NCI-H526 treated with DMSO at 0.1 percent for 48 hours (cell line): ENCODE results near the gene MYL3.

Source experiments
- DNase-seq: peaks from one replicate; lab custom pipeline; 2025; lab: John Stamatoyannopoulos, UW

MYL3 gene

DNA sequence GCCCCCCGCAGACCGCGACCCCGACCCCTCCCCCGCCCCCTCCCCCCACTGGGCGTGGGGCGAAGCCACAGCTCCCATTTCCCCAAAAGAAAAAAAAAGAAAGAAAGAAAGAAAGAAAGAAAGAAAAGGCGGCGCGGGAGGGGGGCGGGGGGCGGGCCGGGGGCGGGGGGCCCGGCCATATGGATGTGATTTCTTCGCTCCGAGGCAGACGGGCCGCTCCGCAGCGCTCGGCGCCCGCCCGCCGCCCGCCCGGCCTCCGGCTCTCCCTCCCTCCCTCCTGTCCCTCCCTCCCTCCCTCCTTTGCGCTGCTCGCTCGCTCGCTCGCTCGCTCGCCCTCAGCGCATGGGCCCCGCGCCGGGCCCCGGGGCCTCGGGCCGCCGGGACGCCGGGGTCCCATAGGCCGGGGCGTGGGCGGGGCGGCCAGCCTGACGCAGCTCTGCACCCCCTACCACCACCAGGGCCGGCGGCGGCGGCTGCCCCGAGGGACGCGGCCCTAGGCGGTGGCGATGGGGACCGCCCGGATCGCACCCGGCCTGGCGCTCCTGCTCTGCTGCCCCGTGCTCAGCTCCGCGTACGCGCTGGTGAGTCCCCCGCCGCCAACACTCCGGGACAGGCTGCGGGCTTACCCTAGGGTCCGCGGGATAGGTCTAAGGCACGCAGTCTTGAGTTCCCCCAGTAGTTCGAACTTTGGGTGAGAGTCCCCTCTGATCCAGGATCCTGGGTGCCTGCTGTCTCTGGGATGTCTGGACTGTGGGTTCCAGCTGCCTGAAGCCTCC is 20.0 kb upstream of the MYL3 start:
- no peak for DNase-seq

DNA sequence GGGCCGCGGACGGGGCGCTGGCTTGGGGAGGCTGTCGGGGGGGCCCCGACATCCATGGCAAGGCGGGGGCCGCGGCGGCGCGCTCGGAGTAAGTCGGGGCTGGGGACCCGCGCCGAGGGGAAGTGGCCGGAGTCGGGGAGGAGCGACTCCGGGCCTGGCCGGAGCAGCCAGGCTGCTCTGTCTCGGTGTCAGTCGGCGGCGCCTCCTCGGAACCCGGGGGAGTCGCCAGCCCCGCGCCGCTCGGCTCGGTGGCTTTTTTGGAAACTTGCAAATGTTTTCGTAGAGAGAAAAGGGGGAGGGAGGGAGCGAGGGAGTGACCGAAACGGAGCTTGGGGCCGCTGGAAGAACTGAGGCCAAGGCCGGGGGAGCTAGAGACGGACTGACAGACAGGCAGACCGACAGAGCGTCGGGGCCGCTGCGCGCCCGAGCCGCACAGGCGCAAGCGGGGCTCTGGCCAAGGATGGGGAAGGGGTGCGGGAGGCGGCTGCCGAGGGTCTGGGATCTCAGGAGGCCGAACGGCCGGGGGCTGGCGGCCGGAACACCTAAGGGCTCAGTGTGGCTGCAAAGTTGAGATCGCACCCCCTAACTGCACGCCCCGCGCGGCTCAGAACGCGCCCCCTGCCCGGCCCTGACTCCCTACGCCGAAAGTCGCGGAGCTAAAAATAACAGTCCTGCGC is 19.3 kb upstream of the MYL3 start:
- DNase-seq = no peak

DNA sequence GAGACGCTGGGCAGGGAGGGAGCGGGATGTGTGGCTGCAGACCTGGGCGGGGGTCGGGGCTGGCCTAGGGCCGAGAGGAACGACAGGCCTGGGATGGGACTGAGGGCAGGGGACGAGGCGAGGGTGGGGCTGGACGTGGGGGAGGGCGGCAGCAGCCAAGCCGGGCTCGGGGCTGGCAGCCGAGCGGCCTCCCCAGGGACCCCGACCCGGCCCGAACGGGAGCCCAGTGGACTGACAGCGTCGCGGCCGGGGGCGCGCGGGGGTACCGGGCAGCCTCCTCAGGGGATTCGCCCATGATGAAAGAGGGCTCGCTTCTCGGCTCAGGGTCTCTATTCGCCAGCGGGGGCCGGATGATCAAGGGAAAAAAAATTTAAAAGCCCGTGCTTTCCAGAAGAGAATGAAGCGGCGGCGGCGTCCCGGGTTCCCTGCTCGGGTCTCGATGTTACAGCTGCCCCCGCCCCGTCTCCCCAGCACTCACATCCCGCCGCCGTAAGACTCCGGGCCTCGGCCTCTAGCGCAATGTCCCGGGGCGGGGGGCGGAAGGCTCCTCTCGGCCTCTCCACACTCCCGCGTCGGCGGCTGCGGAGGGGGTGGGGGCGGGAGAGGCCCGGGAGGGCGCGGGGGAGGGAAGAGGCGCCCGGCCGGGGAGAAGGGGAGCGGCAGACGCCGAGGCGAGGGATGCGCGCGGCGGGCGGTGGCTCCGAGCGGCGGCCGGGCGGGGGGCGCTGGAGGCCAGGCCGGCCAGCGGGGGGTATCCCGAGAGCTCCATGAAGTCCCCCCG is 18.5 kb upstream of the MYL3 start:
- DNase-seq = no peak

DNA sequence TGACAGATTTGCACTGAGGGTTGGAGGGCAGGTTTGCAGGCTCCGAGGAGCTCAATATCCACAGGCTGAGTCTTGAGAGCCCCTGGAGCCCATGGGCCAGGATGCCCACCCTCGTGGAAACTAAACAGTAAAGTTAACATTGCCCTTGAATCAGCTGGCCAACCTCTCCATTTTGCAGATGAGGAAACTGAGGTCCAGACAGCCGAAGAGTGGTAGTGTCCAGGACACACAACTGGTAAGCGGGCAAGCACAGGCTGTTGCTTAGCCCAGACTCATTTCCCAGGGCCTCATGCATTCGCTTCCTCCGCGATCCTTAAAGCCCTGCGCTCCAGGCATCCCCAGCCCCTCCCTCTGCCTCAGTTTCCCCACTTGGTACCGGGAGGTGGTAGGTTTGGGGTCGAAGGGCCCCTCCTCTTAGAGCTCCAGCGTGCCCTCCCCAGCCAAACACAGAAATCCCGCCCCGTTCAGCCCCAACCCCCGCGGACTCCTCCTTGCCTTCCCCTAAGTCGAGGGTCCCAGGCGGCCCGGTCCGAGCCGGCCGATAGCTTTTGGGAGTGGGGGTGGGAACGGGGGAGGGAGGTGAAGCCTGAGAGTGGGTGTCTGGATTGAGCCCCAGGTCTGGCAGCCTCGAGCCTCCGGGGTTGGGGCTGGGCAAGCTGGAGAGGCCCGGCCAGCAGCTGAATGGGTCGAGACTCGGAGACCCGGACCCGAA is 17.8 kb upstream of the MYL3 start:
- DNase-seq = no peak

DNA sequence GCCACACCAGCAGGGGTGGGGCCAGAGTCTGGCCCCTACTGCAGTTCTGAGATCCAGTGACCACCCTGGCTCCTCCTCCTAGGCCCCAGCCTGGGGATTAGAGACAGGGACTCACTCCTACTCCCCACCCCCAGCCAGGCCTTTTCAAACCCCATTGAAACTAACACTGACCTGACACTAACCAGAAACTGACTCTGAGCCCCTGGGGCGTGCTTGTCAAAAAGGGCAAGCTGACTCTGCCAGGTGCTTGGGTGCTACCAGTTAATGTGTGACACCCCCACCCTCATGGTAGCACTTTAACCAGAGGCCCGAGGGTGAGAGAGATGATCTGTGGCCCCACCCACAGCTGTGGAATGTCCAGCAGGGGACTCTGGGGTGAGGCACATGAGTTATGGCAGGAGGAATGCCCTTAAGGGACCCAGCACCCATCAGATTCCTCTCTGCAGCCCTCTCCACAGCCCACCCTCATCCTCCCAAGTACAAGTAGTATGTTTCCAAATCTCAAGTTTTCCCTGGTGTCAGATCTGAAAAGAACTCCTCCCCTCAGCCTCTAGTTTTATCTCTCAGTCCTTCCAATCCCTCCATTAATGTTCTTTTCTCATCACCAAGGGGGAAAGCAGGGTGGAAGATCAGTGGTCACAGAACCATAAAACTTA is 15.7 kb upstream of the MYL3 start:
- DNase-seq = no peak

DNA sequence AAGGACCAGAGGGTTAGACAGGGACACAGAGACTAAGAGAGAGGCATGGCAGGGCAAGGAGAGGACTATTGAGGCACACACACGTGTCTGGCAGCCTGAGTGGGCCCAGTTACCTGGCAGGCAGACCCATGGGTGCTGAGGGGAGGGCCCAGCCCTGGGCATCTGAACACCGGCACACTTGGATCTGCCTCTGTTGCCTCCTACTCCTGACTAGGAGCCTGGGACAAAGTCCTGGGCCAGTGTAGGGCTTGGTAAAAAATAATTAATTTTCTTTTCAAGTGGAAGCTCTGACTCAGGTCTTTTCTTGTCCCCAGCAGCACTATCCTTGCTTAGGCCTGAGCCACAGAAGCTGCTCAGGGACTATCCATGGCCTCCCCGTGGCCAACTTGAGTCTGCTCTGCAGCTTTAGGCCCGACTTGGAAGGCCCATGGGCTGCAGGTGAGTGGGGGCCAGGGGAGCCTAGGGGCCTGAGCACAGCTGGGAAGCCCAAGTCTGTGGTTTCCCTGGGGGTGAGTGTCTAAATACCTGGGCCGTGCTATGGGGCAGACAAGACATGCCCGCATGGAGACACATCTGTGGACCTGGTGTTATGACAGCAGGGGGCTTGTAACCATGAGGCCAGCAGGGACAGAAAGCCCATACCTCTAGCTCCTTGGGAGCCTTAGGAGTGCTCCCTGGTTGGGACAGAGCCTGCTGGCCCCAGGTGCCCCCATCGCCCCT is 14.3 kb upstream of the MYL3 start, which contains the start of gene PTH1R:
Gene PTH1R (plus strand): TSS at position 316 of the 720 bp plus-strand sequence. CDS start 5,839 bp downstream, outside the sequence.
- no peak for DNase-seq

DNA sequence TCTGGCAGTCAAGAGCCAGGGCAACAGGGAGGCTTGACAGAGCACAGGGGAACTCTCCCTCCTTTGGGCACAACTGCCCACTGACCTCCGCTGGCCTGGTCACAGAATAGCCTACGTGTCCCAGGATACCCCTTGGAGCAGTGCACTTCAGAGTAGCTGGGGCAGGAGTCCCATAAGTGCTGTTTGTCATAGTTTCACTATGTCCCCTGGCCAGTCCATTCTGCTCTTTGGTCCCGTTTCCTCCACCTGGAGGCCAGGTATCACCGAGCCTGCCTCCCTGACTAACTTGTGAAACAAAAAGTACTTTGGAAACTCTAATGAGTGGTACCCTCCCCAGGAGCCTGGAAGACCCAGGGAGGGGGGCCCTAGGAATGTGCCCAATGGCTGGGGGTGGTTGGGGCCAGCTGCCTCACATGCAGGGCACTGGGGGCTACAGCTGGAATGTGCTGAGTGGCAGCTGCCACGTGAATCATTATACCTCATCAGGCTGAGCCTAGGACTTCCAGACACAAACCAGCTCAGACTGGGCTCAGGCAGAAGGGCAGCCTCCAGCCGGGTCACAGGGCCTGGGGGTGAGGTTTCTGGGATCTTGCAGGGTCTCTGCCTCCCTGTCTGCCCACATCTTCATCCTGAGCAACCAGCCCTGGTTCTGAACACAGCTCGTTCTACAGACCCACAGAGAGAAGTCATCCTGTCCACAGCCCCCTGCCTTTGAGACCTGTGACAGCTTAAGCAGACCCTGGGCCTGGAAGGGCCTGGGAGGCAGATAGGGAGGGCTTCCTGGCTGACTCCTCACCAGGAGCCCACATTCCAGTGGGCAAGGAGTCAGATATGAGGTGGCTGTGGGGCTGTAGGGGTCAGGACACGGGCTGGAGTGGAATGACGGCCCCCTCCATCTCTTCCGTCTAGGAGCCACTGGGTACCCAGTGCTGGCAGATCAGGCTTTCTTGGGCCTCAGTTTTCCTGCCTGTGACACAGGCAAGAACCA is 13.4 kb upstream of the MYL3 start:
- DNase-seq = no peak

DNA sequence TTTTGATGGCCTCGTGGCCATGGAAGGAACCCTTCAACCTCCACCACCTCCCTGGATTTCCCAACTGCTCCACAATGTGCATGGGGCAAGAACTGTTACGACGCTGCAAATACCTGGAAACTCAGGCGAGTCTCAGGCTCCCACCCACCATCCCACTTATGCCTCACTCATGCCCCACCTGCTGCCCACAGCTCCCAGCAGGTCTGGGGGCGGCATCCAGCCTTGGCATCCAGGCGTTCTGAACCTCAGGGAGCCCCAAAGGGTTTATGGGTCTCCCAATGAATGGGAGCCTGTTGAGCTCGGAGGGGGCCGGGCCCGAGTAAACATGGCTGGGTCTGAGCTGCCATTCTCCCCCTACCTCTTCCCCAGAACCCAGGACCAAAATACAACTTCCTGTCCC is 12.3 kb upstream of the MYL3 start:
- no peak for DNase-seq

DNA sequence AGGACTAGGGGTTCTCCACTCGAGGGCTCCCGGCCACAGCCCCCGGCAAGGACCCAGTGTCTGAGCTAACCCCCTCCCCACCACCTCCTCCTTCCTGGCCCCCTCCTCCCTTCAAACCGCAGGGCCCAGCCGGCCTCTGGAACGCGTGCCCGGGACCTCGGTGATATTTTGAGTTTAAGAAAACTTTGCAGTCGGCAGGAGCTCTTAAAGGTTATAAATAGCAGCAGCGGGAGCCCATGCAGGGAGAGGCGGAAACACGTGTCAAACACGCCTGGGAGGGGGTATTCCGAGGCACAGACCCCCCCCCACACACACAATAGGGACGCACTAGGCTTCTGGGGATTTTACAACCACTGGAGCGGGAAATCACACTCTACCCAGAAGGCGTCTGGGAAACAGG is 11.2 kb upstream of the MYL3 start:
- no peak for DNase-seq

DNA sequence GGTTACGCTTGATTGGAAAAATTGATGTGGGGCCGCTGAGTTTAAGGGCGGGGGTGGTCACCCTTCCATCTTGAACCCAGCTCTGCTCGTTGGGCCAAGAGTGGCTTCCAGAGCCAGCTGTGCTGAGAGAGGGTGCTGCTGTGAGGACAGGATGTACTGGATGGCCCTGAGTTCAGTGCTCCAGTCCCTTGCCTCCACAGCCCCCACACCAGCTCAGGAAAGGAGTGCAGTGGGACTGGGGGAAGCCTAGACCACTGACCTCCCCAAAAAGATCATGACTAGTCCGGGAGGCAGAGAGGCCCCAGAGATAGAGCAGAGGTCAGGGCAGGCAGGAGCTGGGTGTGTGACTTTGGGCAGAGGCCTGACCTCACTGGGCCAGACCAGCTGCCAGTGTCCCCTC is 10.3 kb upstream of the MYL3 start:
- no peak for DNase-seq

DNA sequence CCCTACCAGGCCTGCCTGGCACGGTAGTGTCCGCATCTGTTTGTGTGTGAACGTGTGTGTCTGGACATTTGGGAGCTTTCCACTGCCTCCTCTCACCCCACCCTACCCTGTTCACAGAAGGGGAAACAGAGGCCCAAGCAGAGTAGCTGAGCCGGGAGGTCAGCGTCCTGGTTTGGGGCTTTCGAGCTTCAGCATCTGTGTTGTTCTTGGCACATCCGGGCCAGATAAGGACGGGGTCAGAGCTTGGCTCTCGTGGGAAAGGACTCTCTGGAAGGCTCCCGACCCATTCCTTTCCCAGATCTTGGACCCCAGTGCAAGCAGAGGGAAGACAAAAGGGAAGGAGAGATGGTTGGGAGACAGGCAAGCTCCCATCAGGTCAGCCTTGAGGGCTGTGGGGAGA is 8.0 kb upstream of the MYL3 start:
- DNase-seq = no peak

DNA sequence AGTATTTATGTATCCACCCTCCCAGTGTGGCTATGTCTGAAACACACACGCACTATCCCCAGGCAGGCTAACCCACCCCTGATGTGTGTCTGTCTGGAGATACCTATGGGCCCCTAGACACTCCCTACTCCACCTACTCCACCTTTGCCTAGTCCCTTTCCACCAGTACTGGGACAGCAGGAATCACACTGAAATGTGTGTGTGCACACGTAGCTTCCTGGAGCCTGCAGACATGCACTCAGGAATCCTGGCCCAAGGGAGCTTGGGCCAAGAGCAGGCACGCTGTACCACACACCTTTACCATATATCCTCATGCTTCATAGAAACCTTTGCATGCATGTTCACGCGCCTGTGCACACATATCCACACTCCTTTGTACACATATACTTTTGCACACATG is 7.4 kb upstream of the MYL3 start:
- DNase-seq = no peak

DNA sequence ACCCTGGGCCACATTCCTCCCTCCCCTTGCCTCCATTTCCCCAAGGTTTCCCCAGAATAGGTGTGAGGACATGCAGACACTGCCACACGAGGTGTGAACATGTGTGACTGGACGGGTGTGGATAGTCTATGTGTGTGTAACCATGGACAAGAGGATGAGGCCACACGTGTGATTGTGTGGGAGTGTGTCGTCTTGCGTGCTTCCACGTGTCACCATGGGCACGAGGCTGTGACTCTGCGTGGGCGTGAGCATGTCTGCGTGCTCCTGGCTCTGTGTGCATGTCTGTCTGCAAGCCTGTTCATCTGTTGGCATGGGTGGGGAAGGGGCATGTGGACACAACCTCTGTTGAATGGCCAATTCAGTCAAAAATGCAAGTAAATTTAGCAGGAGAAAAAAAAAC is 6.2 kb upstream of the MYL3 start:
- no peak for DNase-seq

DNA sequence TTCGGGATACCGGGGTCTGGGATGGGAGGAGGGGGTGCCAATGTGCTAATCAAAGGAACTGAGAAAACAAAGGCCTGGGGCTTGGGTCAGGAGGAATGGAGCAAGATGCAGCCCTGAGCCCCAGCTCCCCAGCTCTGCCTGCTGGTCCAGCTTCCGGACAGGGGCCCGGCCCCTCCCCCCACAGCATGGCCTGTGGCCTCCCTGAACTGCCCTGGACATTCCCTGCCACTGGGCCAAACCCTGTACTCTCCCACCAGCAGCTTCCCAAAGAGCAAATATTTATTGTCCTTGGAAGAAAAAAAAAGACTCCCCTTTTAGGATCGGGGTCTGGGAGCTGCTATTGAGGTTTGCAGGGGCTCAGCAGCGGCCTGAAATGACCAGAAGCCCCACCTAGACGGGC is 5.7 kb upstream of the MYL3 start:
- no peak for DNase-seq

DNA sequence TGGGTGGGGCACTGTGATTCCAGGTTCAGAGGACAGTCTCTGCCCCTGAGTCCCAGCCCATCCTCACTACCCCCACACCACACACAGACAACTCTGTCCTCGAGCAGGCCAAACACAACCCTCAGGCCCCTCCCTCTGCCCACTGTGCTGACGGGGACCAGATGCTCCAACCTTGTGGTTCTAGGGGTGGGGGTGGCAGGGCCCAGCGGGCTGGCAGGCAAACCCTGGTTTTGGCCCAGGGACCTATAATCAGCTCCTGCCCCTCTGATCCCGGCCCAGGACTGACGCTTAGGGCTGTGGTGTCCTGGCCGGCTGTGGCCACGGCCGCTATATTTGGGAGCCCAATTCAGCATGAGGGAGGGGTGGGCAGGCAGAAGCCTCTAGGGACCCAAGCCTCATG is 5.0 kb upstream of the MYL3 start:
- no peak for DNase-seq

DNA sequence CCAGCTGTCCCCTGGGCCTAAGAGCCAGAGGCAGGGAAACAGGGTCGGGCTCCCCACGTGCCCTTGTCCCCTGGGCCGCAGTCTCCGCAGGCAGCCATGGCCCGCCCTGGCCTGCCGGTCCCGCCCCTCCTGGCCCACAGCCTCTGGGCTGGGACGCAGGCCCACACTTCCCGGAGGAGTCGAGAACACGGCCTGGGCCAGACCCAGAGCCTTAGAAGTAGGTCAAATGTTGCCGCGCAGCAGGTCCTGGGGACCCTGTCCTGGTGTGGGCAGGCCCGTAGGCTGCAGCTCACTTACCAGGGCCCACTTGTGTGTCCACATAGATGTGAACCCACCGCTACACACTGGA is 4.3 kb upstream of the MYL3 start:
- DNase-seq = no peak

DNA sequence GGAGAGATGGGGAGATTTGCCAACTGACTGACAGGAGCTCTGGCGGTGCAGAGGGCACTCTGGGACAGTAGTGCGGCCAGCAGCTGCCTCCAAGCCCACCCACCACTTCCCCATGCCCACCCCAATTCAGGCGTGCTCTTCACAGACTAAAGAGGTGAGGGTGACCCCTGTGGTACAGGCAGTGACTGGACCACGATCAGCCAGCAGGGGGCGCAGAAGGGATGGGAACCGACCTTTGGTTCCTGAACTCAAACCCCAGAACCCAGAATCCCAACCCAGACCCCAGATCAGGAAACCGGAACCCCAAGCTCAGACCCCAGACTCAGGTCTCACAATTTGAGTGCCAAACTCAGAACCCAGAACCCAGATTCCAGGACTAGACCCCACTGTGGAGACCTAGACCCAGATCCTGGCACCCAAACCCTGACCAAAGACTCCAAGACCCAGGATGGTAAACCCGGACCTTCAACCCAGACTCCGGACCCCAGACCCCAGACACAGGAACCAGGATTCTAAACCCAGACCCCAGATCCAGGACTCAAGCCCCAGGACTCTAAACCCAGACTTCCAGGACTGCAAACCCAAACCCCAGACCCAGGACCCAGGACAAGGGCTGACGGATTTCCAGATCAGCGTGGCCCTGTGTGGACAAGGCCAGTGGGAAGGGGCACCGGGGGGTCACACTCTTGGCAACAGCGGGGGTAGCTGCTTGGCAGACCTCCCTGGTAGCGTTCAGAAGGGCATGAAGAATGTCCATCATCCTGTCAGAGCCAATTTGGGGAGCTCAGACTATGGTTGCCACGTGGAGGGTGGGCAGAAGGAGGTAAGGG is 3.7 kb upstream of the MYL3 start:
- DNase-seq = no peak

DNA sequence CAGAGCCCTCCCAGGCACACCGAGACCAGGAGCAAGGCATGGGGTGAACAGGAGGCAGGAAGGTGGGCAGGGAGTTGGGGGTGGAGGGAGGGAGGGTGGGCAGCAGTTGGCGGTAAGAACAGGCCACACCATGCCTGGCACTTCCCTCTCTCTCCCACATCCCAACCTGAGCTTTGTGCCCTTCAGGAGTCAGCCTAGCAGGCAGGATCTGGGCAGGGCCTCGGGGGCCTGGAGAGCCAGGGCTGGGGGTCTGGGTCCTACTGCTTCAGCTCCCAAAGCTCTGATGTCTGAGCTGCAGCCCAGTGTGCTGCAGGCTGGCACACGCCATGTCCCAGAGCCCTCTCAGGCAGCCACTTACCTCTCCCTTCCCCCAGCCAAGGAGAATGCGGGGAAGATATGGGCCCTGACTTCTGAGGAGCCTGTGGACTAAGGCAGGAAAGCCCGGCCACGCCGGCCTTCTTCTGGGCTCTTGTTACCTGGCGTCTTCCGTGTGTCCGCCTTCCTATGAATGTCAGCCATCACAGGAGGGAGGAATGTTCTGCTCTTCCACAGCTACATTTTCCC is 2.9 kb upstream of the MYL3 start:
- DNase-seq = no peak

DNA sequence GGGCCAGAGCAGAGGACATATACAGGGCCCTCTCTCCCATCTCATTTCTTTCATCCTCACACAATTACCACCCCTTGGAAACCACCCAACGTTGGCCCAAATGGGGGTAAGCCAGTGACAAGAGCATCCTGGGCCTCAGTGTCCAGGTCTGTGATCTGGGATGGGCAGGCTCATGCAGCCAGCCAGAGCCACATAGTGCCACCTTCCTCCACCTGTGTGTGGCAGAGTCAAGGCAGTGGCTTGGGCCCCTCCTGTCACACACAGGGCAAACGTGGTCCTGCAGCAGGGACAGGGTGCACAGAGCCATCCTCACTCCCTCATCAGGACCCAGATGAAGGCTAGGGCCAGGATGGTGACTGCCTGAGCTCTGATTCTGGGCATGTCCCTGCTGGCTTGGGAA is 2.3 kb upstream of the MYL3 start:
- no peak for DNase-seq
